GM21737 (cell line): ENCODE measurements around the gene PTPRU.
"Not testable (repeated sequence)": the region's sequence is repeated elsewhere in the genome, so short reads cannot be mapped to it uniquely, and the experiment has no call there.

ENCODE experiments used
- ATAC-seq: cut with Tn5 transposase; IDR thresholded peaks from one replicate; pipeline ENCODE4 v1.9.1; 2021; ENCODE audit warnings: mild to moderate bottlenecking, moderate library complexity; ENCODE audit not compliant: unreplicated experiment

The PTPRU gene

DNA sequence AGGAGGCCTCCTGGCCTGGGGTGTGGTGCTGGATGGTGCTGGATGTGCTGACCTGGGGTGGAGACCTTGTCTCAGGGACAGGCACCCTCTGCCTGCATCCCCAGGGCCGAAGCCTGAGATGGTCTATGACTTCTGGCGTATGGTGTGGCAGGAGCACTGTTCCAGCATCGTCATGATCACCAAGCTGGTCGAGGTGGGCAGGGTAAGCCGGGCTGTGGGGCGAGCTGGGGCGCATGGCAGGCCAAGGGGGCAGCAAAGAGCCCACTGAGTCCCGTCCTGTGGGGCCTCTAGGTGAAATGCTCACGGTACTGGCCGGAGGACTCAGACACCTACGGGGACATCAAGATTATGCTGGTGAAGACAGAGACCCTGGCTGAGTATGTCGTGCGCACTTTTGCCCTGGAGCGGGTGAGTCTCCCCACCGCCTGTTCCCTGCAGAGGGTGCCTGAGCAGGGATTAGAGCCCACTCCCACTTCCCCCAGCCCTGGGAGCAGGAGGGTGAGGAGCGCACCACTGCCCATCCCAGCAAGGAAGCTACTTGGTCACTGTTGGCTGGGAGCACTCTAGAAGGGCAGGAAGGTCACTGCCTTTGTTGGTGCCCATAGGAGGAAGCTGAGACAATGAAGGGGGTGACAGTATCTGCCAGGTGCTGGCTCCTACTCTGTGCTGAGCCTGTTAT, 75.2 kb downstream of the PTPRU start:
- no peak for ATAC-seq

DNA sequence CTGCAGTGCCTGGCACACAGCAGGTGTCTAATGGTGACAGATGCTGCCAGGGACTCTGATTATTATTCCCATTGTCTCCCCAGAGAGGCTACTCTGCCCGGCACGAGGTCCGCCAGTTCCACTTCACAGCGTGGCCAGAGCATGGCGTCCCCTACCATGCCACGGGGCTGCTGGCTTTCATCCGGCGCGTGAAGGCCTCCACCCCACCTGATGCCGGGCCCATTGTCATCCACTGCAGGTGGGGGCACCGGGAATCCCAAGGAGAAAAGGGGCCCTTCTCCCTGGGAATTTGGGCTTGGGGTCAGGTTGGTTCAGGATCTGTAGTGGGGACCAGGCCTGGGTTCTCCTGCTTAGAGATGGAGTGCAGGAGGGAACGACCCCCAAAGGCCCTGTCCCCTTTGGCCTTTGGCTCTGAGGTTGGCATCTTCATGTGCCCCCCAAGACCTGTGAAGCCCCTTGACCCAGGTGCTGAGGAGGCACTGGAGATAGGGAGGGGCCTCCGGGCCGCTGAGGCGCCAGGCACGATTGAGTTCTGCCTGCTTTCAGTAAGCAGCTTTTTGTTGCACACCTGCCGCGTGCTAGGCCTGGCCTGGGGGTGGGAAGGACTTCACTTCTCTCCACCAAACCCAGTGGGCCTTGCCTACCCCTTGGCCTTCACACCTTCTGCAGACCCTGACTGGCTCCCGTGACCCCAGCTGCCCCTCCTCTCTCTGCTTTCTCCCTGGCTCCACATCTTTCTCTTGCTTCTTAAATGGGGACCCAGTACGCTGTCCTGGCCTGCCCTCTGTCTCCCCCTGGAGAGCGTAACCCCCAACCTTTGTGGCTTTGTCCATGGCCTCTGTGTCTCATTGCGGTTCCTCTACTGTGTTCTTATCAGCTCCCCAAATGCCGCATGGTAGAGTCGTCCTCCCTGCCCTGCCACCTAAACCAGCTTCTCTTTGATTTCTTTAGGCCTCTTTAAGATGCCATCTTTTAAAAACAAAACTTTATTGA, 76.4 kb downstream of the PTPRU start:
- ATAC-seq = no peak

DNA sequence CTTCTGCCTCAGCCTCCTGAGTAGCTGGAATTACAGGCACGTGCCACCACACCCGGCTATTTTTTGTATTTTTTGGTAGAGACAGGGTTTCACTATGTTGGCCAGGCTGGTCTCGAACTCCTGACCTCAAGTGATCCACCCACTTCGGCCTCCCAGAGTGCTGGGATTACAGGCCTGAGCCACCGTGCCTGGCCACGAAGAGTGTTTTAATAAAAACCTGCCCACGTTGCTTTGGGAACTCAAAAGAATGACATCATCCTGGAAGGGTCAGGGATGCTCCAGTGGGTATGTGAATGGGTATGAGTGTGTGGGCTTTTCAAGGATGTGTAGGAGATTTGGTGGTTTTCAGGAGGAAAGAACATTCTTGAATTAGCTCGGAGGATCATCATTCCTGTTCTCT, 78.4 kb downstream of the PTPRU start:
- ATAC-seq = not testable (repeated sequence)

DNA sequence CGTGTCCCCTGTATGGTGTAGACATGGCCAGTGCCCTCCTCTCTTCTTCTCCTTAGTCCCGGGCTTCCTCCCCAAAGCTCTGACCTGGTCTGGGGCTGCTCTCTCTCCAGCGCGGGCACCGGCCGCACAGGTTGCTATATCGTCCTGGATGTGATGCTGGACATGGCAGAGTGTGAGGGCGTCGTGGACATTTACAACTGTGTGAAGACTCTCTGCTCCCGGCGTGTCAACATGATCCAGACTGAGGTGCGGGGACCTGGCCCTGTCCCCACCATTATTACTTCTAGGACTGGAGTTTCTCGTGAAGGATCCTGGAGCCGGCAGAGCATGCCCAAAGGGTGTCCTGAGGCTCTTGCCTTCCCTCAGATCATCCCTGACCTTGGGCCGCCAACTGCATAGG, 78.9 kb downstream of the PTPRU start:
- ATAC-seq = no peak

DNA sequence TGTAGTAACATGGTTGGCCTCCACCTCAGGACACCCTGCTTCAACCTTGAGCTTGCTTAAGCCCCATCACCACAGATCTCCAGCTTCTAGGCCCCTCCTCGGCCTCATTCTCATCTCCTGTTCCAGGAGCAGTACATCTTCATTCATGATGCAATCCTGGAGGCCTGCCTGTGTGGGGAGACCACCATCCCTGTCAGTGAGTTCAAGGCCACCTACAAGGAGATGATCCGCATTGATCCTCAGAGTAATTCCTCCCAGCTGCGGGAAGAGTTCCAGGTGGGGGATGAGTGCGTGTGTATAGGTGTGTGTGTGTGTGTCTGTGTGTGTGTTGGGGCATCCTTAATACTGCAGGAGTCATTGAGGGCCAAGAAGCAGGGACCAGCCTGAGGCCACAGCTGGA, 79.6 kb downstream of the PTPRU start:
- no peak for ATAC-seq

DNA sequence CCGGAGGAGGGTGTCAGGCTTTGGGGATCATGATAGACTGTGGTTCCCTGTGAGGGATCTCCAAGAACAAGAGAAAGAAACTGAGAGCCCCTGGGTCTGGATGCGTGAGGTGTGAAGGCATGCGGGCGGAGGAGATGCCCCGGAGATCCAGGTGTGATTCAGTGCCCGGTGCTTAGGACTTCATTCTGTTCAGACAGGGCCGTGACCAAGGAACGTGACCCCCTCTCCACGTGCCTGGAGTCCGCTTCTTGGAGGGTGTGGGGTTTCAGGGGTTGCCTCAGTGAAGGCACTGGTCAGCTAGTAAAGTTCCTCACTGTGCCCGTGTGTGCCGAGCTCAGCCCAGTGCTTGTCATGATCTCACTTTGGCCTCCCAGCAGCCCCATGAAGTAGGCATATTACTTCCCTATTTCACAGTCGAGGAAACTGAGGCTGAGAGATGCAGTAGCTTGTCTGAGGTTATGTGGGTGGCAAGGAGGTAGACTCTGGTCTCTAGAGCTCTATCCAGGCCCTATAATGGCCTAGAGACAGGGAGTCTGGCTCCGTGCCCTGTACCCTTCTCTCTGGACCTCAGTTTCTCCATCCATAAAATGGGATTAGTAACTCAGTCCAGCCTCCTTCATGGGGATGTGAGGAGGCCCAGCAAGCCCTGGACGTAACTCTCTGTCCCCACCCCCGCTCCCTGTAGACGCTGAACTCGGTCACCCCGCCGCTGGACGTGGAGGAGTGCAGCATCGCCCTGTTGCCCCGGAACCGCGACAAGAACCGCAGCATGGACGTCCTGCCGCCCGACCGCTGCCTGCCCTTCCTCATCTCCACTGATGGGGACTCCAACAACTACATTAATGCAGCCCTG, 81.0 kb downstream of the PTPRU start:
- ATAC-seq = no peak

DNA sequence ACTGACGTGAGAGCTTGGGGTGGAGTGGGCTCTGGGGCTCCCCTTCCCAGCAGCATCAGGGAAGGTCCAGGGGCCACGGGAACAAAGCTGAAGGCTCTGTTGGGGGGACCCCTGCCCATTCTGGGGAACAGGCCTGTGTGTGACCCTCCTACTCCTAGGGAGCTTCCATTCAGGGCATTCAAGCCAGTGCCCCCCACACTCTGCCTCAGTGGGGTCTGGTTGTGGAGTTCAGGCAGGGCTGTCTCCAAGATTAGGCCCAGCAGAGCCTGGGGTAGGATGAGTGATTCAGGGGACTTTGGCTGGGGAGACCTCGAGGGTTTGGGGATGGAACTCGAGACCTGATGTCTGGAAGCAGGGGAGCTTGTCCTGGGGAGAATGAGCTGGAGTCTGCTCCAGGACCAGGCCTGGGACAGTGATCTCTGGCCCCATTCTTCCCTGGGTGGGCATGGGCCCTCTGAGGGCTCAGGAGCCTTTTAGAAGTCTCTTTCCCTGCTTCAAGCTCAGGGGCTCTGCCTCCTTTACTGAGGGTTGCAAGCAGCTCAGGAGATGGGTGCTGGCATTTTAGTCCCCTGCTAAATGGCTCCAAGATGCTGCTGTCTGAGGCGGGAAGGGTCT, 81.7 kb downstream of the PTPRU start:
- no peak for ATAC-seq

DNA sequence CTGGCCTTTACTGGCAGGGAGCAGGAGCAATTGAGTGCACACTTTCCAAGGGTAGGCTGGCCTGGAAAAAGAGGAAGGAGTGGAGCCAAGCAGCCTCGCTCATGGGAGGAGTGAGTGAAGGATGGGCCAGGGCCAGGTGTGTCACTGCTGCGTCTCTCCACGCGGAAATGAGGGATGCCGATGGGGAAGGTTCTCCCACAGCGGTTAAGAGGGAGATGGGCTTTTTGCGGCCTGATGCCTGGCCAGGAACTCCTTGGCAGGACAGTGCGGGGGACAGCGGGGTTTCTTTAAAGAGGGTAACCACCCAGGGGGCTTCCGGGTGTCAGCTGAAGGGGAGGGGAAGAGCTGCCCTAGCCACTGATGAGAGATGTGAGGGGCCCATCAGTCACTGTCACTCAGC, 82.4 kb downstream of the PTPRU start:
- no peak for ATAC-seq

DNA sequence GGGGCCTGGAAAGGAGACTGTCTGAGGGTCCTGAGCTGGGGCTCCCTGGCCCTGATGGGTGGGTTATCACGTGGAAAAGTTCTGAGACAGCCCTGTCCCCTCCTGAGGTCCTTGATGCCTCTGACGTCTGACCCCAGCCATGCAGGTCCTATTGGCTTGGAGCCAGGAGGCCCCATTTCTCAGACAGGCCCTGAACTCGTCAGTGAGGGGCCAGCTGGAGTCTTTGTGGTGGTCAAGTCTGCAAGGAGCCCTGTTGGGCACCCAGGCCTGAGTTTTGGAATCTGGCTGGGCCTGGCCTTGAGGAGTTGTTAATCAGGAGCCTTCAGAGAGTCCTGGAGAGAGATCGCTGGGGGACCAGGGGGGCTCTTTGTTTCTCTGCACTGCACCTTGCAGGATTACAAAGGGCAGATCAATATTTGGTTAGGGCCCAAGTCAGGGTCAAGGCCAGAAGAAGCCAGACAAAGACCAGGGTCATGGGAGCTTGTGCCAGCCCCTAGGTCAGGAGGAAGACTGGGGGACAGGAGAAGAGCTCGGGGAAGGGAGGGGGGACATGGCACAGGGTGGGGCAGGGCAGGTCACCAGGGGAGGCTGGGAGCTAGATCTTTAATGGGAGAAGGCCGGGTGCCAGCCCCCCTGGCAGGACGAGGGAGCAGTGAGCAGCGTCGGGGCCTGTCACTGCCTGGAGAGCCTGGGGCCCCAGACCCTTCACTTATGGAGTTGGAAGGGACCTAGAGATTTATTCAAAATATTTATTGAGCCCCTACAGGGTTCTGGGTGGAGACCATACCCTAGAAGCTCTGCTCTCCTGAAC, 83.2 kb downstream of the PTPRU start:
- ATAC-seq = no peak

DNA sequence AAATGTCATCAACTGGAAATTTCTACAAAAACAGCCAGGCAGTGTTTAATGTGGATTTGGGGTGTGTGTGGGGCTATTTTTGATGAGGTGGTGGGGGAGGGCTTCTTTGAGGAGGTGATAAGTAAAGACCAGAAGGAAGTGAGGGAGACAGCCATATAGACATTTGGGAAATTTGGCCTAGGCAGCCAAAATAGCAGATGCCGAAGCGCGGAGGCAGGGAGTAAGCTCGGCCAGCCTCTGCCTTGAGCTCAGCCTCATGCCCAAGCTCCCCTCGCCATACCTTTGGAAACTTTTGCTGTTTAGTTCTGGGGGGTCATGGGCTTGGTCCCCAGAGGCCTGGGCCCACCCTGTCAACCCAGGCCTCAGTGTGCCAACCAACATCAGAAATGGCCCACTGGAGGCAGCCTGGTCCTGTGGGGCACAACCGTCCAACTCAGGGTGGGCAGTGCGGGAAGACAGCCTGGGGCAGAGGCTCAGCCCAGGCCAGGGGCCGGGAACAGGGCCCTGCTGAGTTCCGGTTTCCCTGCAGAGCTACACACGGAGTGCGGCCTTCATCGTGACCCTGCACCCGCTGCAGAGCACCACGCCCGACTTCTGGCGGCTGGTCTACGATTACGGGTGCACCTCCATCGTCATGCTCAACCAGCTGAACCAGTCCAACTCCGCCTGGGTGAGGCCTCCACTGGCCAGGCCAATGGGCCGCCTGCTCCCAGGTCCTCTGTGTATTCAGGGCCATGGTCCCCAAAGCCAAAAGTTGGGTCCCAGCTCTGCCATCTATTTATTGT, 84.0 kb downstream of the PTPRU start:
- ATAC-seq = no peak

DNA sequence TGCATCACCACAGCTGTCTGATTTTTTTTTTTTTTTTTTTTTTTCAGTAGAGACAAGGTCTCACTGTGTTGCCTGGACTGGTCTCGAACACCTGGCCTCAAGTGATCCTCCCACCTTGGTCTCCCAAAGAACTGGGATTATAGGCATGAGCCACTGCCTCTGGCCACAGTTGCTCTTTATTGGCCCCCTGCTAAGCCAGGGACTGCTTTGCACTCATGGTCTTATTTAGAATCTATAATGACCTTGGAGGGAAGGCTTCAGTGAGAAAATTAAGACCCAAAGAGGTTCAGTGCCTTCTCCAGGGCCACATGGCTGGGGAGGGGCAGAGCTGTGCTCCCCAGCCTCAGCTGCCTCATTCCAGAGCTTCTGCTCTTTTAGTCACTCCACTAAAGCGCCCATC, 84.9 kb downstream of the PTPRU start:
- no peak for ATAC-seq

DNA sequence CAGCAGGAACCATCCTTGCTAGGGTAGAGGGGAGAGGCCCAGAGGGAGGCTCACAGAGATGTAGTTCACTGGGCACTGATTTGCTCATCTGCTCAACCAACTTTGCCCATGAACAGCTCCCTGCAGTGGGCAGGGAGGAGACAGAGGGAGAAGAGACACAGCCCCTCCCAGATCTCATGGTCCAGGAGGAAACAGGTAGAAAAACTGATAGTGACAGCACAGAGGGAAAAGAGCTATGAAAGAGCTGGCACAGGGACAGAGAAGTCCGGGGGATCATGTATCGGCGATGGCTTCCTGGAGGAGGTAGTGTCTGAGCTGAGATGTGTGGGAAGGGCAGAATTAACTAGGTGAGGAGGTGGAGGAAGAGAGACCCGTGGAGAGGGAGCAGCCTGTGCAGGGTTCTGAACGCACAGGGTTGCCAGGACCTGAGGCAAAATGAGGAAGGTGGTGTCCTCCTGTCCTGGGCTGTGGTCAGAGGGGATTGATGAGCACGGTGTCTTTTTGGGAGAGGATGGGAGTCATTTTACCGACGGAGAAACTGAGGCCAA, 85.9 kb downstream of the PTPRU start:
- no peak for ATAC-seq

DNA sequence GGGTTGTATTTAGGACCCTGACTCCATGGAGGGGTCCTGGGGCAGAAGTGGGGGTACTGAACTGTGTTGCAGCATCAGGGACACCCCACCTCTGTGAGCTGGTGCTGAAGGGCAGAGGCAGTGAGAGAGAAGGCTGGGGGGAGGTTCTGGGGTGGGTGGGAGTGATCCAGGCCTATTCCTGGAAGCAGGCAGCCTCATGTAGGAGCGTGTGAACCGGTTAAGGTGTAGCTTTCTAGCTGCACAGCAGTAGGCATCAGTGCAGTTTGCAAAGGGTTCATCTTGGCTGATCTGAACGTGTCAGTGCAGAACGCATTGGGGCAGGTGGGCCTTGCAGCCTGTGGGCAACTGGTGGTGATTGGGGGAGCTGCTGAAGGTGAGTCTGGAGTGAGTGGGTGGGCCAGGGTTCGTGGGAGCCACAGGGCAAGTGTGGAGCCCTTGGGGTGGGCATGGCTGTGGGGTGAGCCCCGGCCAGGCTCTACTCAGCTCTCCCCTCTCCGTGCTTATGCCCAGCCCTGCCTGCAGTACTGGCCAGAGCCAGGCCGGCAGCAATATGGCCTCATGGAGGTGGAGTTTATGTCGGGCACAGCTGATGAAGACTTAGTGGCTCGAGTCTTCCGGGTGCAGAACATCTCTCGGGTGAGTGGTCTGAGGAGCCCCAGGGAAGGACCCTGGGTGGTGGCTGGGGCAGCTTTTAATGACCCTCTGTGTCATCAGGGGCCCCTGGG, 86.7 kb downstream of the PTPRU start:
- no peak for ATAC-seq

DNA sequence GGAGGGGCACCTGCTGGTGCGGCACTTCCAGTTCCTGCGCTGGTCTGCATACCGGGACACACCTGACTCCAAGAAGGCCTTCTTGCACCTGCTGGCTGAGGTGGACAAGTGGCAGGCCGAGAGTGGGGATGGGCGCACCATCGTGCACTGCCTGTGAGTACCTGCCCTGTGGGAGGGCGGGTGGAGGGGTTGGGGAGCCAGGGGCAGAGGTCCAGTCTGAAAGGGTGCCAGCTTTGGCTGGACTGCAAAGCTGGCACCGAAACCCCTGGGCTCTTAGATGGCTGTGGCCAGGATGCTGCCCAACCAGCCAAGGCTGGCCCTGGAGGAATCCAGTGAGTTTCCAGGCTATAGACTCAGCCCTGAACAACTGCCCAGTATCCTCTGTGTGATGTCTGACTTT, 87.3 kb downstream of the PTPRU start:
- no peak for ATAC-seq

DNA sequence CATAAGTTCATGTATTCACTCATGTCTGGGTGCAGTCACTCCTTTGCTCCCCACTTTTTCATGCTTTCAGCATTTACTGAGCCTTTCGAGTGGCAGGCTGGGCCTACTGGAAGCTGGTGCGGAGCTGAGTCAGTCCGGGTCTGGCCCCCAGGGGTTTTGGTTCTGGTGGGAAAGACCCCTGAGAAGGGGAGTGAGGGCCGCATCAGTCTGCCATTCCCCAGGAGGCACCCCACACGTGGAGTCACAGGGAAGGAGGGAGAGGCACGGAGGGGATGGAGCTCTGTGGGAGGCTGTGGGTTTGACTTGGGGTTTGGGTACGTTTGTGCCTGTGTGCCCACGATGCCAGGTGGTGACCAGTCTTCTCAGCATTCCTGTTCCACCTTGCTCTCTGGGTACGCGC, 87.9 kb downstream of the PTPRU start:
- no peak for ATAC-seq

DNA sequence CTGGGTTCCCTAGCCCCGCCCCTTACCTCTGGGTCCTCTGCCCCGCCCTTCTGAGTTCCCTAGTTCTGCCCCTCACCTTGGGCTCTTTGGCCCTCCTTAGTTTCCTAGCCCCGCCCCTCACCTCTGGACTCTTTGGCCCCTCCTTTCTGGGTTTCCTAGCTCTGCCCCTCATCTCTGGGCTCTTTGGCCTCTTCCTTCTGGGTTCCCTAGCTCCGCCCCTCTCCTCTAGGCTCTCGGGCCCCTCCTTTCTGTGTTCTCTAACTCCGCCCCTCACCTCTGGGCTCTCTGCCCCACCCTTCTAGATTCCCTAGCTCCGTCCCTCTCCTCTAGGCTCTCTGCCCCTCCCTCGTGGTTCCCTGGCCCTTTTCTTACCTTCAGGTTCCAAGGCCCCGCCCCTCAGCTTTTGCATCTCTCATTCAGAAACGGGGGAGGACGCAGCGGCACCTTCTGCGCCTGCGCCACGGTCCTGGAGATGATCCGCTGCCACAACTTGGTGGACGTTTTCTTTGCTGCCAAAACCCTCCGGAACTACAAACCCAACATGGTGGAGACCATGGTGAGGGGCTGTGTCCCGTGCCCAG, 88.5 kb downstream of the PTPRU start:
- ATAC-seq = no peak

DNA sequence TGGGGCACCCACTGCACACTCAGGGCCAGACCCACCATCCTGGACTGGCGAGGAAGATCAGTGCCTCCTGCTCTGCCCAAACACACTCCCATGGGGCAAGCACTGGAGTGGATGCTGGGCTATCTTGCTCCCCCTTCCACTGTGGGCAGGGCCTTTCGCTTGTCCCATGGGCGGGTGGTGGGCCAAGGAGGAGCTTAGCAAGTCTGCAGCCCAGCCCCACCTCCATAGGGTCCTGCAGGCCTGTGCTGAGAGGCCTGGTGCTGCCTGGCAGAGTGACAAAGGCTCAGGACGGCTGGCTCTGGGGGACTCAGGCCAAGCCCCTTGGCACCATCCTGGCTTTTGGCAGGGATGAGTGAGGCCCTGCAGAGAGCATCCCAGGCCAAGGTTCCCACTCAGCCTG, 89.4 kb downstream of the PTPRU start:
- ATAC-seq = no peak

DNA sequence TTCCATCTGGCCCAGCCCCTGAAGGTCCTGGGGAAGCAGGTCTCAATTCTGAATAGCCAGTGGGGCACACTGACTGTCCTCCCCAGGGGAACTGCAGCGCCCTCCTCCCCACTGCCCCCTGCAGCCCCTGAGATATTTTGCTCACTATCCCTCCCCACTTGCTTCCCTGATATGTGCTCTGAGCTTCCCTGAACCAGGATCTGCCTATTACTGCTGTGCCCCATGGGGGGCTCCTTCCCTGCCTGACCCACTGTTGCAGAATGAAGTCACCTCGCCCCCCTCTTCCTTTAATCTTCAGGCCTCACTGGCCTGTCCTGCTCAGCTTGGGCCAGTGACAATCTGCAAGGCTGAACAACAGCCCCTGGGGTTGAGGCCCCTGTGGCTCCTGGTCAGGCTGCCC, 89.8 kb downstream of the PTPRU start:
- ATAC-seq = no peak
